ENCODE results near the gene EEF1A1. TPM values are rescaled to one million over a fixed set of nuclear protein-coding genes. Genes with fewer than 3 reads are reported as not detected.

EEF1A1 gene
- polyA plus RNA-seq, 1 of the 3 experiments (the other 2 are of a cell fraction): 10,787 TPM

- Histone ChIP-seq H3K9me3 (no peaks in the 10 kb centered on the region), H3K36me3 (replicated peaks in 1 of 2; ENCODE audit: control insufficient read depth in 1 of 2, insufficient read depth in 2 of 2, low read length in 1 of 2) (no peaks in the 10 kb centered on the region), H4K20me1 (ENCODE audit: insufficient read depth) (no peaks in the 10 kb centered on the region), H3F3A (replicated peaks; ENCODE audit: insufficient read depth) (no peaks in the 10 kb centered on the region), H3K79me2 (ENCODE audit: insufficient read depth) (no peaks in the 10 kb centered on the region), H3K9me2 (no peaks in the 10 kb centered on the region), H3K27me3 (ENCODE audit: insufficient read depth) (no peaks in the 10 kb centered on the region), H3K4me2 (no peak overlapping the region), H3K4me1 (ENCODE audit: control insufficient read depth in 1 of 2, insufficient read depth in 2 of 2, low read depth in 1 of 2, low read length in 1 of 2) (no peaks in the 10 kb centered on the region), H3K27ac (ENCODE audit: low read depth in 2 of 2, low read length in 1 of 2) (no peak overlapping the region), H3K9ac (no peak overlapping the region), H3K4me3 (ENCODE audit: low read depth in 2 of 2, low read length in 1 of 2) (no peak overlapping the region), H2AFZ (ENCODE audit: low read depth) (no peak overlapping the region)
- POLR2A ChIA-PET: no interaction called here
- WGBS (ENCODE audit: low lambda C conversion rate): 50% methylated on average over 2 of the region's 2 CpGs
- TF ChIP-seq ZBTB33 (IDR thresholded peaks at IDR 0.05; ENCODE audit: borderline replicate concordance, low read depth) (no peak), TAF1 (IDR thresholded peaks at IDR 0.05; ENCODE audit: borderline replicate concordance, low read depth, low read length) (no peak), POLR2AphosphoS5 (IDR thresholded peaks at IDR 0.05; ENCODE audit: low read depth, low read length) (no peak), ELF1 (IDR thresholded peaks at IDR 0.05) (no peak), RXRA (IDR thresholded peaks at IDR 0.05; ENCODE audit: borderline replicate concordance, low read depth) (no peak), CHD2 (IDR thresholded peaks at IDR 0.05; ENCODE audit: low read length, partially characterized antibody) (no peak), MAX (IDR thresholded peaks at IDR 0.05; ENCODE audit: low read depth) (no peak), IRF3 (IDR thresholded peaks at IDR 0.05; ENCODE audit: low read depth, low read length) (no peak), RAD21 (IDR thresholded peaks at IDR 0.05; ENCODE audit: low read length) (no peak), EP300 (IDR thresholded peaks at IDR 0.05; ENCODE audit: borderline replicate concordance in 1 of 2, low read depth in 1 of 2, low read length in 1 of 2) (no peak)
- CTCF ChIA-PET: no interaction called here
- DNase-seq: no peak
Measured at GRCh38 chr6:73534628-73535027, 13.8 kb upstream of the EEF1A1 start.

- H3K27me3 ChIP-seq (ENCODE audit: insufficient read depth): no peaks in the 10 kb centered on the region
- no peaks in the 10 kb centered on the region for H4K20me1 ChIP-seq (ENCODE audit: insufficient read depth)
- no peak overlapping the region for H3K4me2 ChIP-seq
- H3K79me2 ChIP-seq (ENCODE audit: insufficient read depth): no peaks in the 10 kb centered on the region
- 64% methylated on average over 3 of the region's 3 CpGs for WGBS (ENCODE audit: low lambda C conversion rate)
- H3K4me3 ChIP-seq (ENCODE audit: low read depth in 2 of 2, low read length in 1 of 2): no peak overlapping the region
- ChIA-PET POLR2A (no interaction called here), CTCF (no interaction called here)
- H3K9ac ChIP-seq: no peak overlapping the region
- no peak for DNase-seq
- no peaks in the 10 kb centered on the region for H3K9me2 ChIP-seq
- no peak overlapping the region for H3K27ac ChIP-seq (ENCODE audit: low read depth in 2 of 2, low read length in 1 of 2)
- no peak overlapping the region for H2AFZ ChIP-seq (ENCODE audit: low read depth)
- no peaks in the 10 kb centered on the region for H3K36me3 ChIP-seq (replicated peaks in 1 of 2; ENCODE audit: control insufficient read depth in 1 of 2, insufficient read depth in 2 of 2, low read length in 1 of 2)
- H3F3A ChIP-seq (replicated peaks; ENCODE audit: insufficient read depth): no peaks in the 10 kb centered on the region
- no peaks in the 10 kb centered on the region for H3K4me1 ChIP-seq (ENCODE audit: control insufficient read depth in 1 of 2, insufficient read depth in 2 of 2, low read depth in 1 of 2, low read length in 1 of 2)
- H3K9me3 ChIP-seq: no peaks in the 10 kb centered on the region
- TF ChIP-seq TAF1 (IDR thresholded peaks at IDR 0.05; ENCODE audit: borderline replicate concordance, low read depth, low read length) (no peak), IRF3 (IDR thresholded peaks at IDR 0.05; ENCODE audit: low read depth, low read length) (no peak), MAX (IDR thresholded peaks at IDR 0.05; ENCODE audit: low read depth) (no peak), FOXJ3 (CRISPR knock-in tag; IDR thresholded peaks at IDR 0.05) (no peak), JUND (IDR thresholded peaks at IDR 0.05) (no peak), ZBTB33 (IDR thresholded peaks at IDR 0.05; ENCODE audit: borderline replicate concordance, low read depth) (no peak), RAD21 (IDR thresholded peaks at IDR 0.05; ENCODE audit: low read length) (no peak), CTCF (IDR thresholded peaks at IDR 0.05) (no peak)
Measured at GRCh38 chr6:73532293-73532692, 11.5 kb upstream of the EEF1A1 start.
